Dermis blood vessel endothelial cell (primary cell): ENCODE measurements around the gene PREP. TPM values are rescaled to one million over a fixed set of nuclear protein-coding genes. Genes with fewer than 3 reads are reported as not detected.
"Not testable (repeated sequence)": the region's sequence is repeated elsewhere in the genome, so short reads cannot be mapped to it uniquely, and the experiment has no call there.

Experiments used
- DNase-seq: peaks from one replicate; pipeline ENCODE4 v3.0.0; 2010
- total RNA-seq: library from RNA; depleted of rRNA; stranded (reverse); fragments of >200 nt; gene quantifications from 2 replicates; pipeline ENCODE4 v1.2.3, GENCODE V29; 2014

The PREP gene
- total RNA-seq, 1 donor from 2014 or later: 20.3 TPM

- DNase-seq: no peak
Measured at GRCh38 chr6:105259913-105260889, 142.7 kb downstream of the PREP start.

DNA sequence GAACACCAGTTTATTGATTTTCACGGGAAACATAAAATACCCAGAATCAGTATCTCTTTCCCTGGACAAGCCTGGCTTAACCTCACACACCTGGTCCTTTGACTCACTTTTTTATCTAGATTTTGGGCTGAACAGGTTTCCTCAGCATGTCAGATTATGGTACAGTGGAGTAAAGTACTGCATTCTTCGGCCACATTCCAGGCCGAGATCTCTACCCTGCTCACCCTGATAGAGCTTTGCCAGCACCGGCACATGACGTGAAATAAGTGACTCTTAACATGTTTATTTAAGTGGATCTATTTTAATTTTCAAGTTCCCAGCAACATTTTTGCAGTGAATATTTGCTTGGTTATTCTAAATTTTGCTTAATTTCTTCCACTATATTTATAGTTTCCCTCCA lies 144.1 kb downstream of the PREP start:
- no peak for DNase-seq

- no peak for DNase-seq
Measured at GRCh38 chr6:105257340-105257739, 145.5 kb downstream of the PREP start.

DNA sequence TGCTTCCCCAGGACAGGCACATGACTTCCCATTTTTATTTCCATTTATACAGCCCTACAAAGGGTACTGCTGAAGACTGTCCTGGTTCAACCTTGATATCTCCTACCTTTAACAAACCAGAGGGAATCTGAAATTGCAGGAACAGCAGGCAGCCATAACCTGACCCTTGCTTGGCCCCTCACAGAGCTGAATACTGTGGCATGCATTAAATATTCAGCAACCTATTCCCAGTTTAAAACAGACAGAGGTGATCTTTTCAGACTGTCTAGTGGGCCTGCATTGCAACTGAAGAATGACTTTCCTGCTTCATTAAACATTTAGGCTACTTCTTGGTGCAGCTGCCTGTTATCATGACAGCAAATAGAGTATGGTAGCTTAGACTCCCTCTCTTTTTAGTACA lies 146.3 kb downstream of the PREP start:
- no peak for DNase-seq

- DNase-seq: no peak
Measured at GRCh38 chr6:105253787-105254186, 149.1 kb downstream of the PREP start.

GRCh38 chr6:105251689-105252088 lies 151.2 kb downstream of the PREP start:
- no peak for DNase-seq

GRCh38 chr6:105250533-105250932 lies 152.3 kb downstream of the PREP start:
- DNase-seq: no peak

DNA sequence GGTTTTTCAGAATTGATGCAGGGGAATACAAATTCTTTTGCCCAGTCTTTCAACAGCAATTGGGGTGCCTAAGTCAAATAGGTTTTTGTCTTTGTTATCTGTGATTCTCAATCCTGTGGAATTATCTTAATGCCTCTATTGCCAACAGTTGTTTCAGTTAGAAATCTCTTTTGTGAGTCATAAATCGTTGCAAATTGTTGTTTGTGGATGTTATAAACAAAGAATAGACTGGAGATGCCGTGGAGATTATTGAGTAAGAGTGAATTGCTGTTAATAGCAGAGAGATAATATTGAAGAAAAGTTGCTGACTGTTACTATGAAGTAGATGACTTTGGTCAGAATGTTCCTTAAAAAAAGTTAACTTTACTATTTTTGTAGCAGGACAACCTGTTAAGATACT lies 159.4 kb downstream of the PREP start:
- no peak for DNase-seq

DNA sequence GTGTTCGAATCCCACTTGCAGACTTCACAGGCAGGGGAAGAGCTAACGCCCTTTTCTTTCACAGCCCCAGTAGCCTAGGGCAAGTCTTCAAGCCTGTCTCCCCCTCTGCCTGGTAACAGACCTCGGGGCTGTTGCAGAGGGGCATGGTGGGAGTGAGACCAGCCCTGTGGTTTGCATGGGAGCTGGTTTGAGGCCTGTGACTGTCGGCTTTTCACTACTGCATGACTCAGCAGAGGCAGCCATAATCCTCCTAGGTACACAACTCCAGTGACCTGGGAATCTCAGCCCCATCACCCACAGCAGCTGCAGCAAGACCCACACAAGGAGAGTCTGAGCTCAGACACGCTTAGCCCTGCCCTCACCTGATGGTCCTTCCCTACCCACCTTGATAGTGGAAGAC lies 167.7 kb downstream of the PREP start:
- DNase-seq: no peak

DNA sequence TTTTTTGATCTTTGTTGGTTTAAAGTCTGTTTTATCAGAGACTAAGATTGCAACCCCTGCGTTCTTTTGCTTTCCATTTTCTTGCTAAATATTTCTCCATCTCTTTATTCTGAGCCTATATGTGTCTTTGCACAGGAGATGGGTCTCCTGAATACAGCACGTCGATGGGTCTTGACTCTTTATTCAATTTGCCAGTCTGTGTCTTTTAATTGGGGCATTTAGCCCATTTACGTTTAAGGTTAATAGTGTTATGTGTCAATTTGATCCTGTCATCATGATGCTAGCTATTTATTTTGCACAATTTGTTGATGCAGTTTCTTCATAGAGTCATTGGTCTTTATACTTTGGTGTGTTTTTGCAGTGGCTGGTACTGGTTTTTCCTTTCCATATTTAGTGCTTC lies 171.1 kb downstream of the PREP start:
- DNase-seq: not testable (repeated sequence)

Other genes starting within 250 kb of the PREP start
- 0.17 TPM in 1 of 2 replicates, not detected in the other for gene POPDC3, start 223.1 kb downstream of the PREP start, total RNA-seq